PC-9 (cell line): ENCODE data around the gene ECI1.

Source experiments
- CTCF ChIP-seq: fragments of 200-600 bp; sonication (generic); conservative IDR thresholded peaks from 2 replicates; pipeline ENCODE4 v1.6.1; 2017; ENCODE audit warnings: mixed run types, antibody characterized with exemption, mild to moderate bottlenecking, moderate library complexity
- EZH2 ChIP-seq: fragments of 200-600 bp; sonication (generic); IDR thresholded peaks from 2 replicates; pipeline ENCODE4 v1.8.0; 2017; ENCODE audit warnings: antibody characterized with exemption, low read depth

GRCh38 chr16:2236337-2237101, 14.9 kb downstream of the ECI1 start, which contains the start of gene DNASE1L2:
- TF ChIP-seq CTCF = no peak
- no peak for TF ChIP-seq EZH2
